GM18858 (cell line): ENCODE results near the gene CTU1.

Source experiments
- ATAC-seq: cut with Tn5 transposase; IDR thresholded peaks from one replicate; pipeline ENCODE4 v1.9.1; 2021; ENCODE audit not compliant: unreplicated experiment

The CTU1 gene

DNA sequence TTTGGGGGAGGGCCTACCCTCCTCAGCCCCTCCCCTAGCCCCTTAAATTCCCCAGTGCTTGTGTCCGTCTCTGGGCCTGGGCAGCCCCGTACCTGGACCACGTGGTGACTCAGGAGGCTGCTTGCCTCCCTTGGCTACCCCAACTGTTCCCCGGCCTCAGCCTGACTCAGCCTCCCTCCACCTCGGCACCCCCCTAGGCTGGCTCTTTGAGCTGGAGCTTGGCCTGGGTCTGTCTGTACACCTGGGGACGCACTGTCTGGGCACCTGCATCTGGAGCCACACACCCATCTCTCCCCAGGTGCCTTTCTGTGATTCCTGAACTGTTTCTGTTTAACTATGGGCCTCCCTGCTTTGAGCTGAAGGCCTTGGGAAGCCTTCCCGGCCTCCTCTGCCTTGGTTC is 23.7 kb downstream of the CTU1 start:
- no peak for ATAC-seq

DNA sequence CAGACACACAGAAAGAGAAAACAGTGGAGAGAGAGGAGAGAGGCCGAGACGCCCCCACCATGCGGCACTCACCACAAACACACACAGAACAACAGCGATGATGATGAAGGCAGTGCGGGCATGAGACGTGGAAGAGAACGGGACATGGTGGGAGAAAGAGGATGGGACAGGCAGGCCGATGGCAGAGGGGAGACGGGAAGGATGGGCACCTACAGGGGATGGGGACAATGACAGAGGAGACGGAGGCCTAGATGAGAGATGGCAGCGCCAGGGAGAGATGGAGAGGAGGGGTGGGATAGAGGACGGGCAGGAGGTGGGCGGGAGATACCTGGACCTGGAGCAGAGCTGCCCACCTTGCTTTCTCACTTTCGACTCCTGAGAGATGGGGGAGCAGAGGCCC is 24.4 kb downstream of the CTU1 start:
- ATAC-seq, result no peak

DNA sequence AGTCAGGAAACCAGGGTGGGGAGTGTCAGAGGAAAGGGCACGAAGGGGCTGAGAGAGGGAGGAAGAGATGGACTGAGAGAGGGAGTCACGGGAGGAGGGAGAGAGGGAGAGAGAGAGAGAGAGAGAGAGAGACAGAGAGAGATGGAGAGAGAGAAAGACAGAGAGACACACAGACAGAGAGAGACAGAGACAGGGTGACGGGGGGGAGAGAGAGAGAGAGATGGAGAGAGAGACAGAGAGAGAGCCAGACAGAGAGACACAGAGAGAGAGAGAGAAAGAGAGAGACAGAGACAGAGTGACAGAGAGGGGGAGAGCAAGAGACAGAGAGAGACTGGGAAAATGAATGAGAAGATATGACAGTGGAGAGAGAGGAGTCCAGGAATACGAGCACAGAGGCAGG is 25.0 kb downstream of the CTU1 start:
- ATAC-seq, result no peak

DNA sequence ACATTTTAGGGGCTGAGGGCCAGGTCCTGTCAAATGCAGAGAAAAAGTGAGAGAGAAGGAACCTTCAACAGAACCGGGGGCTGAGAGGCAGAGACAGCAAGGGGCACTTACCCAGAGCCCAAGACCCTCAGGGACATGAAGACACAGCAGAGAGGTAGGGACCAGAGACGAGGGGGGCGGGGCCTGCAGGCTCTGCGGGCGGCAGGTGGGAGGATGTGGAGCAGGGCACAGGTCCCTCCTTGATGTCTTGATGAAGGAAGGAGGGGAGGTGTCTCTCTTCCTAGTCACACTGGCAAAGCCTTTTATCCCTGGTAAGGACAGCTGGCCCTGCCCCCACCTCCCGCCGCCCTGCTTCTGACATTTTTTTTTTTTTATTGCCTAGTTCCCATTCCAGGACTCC is 25.6 kb downstream of the CTU1 start, which contains the start of gene KLK14:
Gene KLK14, minus strand, starts transcription at position 277 of the 400 bp plus-strand sequence. Its CDS starts 273 bp downstream, at position 4.
- no peak for ATAC-seq

DNA sequence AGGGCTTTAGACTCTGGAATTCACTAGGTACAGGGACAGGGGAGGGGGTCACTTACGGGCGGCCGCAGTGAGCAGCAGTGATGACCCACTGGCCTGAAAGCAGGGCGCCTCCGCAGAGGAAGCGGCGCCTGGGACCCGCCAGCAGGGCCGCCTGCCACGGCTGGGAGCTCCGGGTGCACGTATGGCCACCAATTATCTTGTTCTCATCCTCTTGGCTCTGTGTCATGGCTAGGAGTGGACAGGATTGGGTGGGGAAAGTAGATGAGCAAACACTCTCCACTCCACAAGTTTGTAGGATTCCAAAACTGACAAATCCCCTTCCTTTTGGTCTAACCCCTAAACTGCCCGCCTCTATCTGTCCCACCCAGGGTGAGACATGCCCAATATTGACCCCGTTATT is 26.7 kb downstream of the CTU1 start:
- ATAC-seq, result no peak

DNA sequence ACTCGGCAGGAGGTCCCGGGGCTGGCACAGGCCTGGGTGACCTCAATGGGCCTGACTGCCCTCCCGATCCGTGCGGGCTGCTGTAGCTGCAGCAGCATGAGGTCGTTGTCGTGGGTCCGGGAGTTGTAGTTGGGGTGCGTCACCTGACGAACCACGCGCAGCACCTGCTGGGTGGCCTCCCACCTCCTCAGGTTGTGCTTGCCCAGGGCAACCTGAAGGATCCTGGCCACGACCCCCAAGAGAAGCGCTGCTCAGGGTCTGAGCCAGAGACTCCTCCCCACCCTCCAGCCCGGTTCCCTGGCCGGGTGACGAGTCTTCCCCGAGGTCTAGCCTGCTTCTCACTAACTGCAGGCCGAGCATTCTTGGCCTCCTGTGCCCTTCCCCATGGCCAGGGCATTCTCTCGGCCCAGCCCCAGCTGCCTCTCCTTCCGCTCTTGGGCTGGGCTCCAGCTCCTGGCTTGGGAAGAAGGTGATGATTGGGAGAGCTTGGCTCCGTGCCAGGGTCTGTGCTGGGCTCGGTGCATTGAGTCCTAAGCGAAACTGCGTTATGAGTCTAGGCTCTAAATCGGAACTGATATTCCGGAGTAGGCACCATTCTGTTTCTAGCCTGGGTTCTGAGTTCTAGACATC is 28.6 kb downstream of the CTU1 start:
- ATAC-seq, result no peak

DNA sequence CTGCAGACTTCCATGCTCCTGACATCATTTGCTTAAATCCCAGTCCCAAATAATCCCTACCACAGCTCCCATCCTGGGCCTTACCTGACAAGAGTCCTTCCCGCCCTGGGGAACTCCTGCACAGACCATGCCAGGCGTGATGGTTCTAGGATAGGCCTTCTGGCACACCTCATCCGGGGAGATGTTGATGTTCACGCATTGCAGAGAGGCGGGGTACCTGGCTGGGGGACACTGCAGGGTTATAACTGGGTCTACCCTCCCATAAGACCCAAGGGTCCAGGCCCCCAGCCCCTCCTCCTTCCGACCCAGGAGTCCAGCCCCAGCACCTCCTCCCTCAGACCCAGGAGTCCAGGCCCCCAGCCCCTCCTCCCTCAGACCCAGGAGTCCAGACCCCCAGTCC is 29.5 kb downstream of the CTU1 start:
- no peak for ATAC-seq

DNA sequence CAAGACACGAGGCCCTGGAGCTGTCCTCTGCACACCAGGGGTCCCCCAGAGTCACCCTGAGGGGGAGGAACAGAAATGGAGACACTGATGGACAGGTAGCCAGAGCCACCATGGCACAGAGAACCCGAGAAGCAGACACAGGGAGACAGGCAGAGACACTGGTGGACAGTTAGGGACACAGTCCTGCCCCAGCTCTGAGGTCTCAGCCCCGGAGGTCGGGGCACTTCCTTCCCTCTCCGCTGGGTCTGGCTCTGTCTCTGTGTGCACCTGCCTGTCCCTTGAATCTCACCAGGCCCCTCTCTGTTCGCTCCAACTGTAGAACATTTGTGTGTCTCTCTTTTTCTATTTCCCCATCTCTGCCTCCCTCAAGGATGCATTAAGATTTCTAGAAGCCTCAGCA is 30.1 kb downstream of the CTU1 start:
- ATAC-seq, result no peak

DNA sequence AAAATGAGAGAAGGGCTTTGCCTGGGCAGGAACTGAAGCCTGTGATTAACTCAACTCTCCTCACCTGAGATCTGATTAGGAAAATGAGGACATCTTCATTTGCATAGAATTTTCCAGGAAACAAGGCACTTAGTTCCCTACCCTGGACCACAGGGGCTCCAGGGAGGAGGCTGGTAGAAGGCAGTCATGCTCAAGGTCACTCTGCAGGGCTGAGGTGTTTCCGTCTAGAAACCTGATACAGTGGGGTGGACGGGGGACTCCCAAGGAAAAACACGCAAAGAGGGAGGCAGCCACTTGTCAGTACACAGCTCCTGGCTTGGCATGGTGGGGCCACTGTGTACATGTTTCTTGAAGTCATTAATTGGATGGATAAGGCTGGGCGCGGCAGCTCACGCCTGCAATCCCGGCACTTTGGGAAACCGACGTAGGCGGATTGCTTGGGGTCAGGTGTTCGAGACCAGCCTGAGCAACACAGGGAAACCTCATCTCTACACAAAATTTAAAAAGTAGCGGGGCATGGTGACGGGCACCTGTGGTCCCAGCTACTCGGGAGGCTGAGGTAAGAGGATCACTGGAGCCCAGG is 31.5 kb downstream of the CTU1 start:
- ATAC-seq, result no peak

DNA sequence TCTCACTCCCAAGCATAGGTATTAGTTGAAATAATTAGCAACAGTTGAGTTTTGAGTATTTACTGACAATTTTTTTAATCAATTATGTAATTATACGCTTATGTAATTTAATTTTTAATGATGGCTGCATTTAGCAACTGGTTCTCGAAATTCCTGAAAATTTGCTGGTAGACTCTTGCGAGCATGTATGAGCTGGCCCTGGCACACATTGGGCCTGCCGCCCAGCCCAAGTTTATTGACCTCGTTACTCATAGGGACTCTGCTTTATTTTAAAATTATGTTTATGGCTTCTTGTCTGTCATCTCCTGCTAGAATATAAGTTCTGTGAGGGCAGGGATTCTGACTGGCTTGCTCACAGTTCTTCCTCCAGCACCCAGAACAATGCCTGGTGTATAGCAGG is 32.2 kb downstream of the CTU1 start:
- ATAC-seq, result no peak

DNA sequence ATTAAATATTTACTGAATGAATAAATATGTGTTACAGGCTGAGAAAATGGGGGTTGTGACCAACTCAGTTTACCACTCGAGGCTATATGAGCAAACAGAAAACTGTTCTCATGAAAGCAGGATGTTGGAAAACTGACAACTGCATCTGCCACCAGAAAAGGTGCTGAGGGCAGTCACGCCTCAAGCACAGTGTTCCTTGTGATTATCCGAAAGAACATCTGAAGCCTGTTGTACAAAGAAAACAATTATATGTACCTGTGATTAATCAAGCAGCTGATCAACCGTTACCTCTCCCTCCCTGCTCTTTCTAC is 37.2 kb downstream of the CTU1 start:
- ATAC-seq, result no peak

DNA sequence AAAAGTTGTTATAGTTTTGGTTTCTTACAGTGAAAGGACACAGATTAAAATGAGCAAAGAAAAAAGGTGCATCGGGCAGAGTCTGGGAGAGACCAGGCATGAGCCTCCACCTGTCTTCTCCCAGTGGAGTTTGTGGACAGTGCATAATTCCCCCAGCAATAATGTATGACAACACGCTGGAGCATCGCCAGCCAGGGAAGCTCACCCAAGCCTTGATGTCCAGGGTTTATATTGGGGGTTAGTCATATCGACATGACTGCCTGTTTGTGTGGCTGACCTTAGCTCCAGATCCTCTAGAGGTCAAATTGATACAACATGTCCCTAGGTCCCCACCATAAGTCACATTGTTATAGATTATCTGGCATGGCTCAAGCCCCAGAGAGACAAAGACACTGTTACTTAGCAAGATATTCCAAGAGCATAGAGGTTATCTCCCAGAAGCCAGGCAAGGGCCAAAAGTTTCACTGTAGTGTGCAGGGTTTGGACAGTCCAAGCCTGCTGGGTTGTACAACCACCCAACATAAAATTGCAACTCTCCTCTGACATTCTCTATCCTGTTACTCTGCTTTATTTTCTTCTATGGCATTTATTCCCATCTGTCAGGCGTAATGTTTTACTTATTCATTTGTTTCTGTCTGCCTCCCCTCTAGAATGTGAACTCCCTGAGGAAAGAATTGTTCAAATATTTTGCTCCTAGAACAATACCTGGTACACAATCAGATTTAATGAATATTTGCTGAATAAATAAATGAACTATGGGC is 37.7 kb downstream of the CTU1 start:
- no peak for ATAC-seq

DNA sequence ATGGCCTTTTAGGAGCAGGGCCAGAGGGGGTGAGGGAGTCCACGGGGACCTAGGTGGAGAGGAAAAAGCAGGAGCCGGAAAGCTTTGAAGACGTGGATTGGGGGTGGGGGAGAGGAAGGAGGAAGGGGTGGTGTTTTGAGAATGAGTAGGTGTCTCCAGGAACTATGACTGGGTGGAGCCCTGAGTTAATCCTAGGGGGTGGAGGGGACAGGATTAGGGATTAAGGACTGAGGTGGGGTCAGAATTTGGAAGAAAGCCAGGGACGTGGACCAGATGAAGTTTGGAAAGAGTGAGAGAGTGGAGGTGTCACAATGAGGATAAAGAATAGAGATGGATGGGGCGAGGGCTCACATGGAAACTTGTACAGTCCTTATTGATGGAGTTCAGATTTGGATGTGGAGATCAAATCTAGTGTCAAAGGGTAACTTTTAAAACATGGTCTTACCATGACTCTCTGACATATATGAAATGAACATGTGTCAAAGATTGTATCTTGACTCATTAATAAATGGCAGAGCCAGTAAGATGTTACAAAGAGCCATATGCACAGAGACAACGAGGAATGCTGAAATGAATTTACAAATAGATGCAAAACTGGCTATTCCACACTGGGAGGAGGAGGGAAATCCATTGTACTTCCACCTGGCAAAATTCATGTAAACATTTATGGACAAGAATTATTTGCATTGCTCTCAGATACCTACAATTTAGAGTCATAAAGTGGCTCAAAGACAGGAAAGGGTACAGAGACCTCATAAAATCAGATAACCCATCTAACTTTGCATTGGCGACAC is 41.6 kb downstream of the CTU1 start:
- no peak for ATAC-seq

DNA sequence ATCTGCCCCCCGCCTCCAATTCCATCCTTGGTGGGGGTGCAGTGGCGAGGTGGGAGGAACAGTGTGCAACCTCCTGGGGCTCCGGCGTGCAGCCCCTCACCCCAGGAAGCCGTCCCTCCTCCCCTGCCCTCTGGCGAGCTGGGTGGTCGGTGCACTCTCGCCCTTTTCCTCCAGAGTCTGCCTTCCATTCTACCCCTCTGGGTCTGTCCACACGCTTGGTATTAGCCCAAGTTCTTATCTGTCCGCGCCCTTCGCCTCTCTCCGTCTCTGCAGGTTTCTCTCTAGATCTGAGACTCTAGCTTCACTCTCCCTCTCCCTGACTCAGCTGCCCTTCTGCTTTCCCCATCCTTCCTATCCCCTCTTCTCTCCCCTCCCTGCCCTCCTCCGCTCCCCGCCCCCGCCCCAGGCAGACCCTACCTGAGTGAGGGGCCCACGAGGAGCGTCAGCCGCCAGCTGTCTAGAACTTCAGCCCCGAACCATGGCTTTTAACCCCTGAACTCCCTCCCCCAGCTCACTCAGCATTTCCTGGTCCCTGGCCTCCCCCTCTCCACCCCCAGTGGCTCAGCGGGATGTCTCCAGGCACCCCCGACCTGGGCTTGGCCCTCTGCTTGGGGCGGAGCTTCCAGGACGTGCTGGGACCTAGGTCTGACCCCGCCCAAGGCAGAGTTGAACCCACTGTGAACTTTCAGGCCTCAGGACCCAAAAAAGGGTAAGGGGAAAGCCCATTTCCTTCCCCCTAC is 42.8 kb downstream of the CTU1 start:
- no peak for ATAC-seq

DNA sequence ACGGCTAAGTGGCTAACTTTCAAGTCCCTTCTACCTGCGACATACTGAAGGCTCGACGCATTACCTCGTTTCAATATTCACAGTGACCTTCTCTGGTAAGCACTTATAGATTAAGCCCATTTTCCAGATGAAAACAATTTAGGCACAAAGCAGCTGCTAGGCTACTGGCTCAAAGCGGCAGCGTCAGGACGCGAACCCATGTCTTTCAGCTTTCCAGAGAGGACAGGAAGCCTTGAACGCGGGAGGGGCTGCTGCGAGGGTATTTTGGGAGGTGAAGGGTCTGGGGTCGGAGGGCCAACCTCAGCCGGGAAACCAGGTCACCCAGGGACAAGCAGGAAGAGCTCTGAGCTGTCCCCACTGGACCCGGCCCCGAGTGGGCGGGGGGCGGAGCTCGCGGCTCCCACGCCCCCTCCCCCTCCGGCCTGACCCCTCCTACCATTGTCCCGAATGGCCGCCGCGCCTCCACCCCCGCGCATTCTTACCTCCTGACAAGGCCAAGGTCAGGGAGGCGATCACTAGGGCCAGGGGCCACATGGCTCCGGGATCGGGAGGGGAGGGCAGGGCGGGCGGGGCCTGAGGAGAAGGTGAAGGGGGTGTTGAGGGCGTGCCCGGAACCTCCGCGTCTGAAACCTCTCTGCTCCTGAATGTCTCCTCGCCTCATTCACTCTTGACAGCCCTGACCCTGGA is 43.5 kb downstream of the CTU1 start, which contains the start of gene KLK13:
Gene KLK13, minus strand, starts transcription at position 559 of the 687 bp plus-strand sequence. Its CDS starts 25 bp downstream, at position 534.
- no peak for ATAC-seq

DNA sequence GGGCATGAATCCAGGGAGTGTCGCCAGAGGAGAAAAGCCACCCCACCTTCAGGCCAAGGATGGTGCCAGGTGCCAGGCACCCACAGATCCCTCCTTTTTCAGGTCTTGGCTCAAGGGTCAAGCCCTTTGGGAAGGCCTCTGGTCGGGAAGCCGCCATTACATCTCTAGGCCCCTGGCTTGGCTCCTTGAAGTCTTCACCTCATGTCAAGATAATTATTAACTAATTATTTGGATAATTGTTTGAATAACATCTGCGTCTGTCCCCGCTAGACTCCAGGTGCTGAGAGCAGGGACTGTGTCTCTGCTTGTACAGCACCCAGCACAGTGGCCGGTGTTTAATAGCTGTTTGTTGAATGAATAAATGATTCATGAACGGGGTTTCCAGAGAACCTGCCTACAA is 44.5 kb downstream of the CTU1 start:
- ATAC-seq, result no peak

DNA sequence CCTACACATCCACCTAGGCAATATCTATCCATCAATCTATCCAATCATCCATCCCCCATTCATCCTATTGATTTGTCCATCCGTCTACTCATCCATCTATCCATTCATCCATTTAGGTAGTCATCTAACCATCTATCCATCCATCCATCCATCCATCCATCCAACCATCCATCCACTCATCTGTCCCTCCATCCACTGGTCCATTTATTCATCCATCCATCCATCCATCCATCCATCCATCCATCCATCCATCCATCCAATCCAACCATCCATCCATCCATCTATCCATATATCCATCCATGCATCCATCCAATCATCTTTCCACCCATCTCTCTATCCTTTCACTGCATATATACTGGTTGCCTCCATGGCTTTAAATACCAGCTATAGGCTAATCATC is 47.2 kb downstream of the CTU1 start:
- ATAC-seq, result no peak

DNA sequence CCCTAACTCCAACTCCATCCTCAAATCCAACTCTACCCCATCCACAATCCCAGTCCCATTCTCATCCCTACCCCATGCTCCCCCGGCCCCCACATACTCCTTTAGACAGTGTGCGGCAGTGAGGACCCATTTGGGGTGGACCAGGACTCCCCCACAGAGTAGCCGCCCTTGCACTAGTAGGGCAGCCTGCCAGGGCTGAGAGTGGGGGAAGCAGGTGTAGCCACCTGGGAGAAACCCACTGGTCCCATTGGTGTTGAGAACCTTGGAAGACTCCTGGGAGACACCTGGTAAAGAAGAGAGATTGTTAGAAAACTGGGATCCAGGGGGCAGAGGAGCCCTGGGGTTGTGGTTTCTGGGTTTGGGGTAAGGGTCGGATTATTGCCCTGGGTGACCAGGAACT is 47.9 kb downstream of the CTU1 start:
- no peak for ATAC-seq

DNA sequence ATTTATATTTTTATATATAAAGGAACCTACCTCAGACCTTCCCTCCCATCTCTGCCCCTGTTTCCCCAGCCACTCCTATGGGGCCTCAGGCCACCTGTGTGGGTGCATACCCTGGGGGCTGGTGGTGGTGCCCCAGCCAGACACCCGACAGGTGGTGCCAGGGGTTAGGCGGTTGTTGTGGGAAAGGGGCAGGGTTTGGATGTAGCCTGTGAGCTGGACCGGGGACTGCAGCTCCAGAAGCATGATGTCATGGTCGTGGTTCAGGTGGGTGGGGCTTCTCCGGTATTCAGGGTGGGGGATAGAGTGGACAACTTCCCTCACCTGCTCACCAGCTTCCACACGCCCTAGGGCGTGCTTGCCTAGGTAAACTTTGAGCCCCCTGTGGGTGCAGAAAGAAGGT is 48.5 kb downstream of the CTU1 start:
- ATAC-seq, result no peak

DNA sequence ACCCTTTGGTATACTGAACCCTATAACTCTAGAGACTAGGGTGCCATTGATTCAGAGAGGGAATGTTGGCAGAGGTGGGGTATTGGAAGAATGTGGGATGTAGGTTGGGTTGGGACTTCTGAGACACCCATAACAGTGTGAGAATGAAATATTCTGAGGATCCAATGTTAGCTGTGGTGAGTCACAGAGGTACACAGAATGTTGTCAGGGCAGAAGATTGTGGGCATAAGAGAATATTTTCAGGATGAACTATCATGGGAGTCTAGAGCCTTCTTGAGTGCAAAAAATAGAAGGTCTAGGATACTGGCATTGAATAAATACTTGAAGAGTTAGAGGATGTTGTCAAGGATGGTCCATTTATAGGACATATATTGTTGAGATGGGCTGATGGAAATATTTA is 52.3 kb downstream of the CTU1 start:
- ATAC-seq, result no peak
